Left kidney (tissue), 2 donors: ENCODE measurements around the gene HS3ST5. TPM values are rescaled to one million over a fixed set of nuclear protein-coding genes. Genes with fewer than 3 reads are reported as not detected.
"Not testable (repeated sequence)": the region's sequence is repeated elsewhere in the genome, so short reads cannot be mapped to it uniquely, and the experiment has no call there.

Experiments used
- DNase-seq: peaks from one replicate; pipeline ENCODE4 v3.0.0-alpha.2; 2013
- polyA plus RNA-seq: library from polyadenylated mRNA; unstranded; fragments of 120-200 nt; gene quantifications from one replicate; pipeline ENCODE4 v1.2.1, GENCODE V29; 2013; ENCODE audit not compliant: insufficient read length

HS3ST5 gene
- polyA plus RNA-seq, 1 donor: 1.4 TPM

GRCh38 chr6:114334237-114334636 is 8.6 kb downstream of the HS3ST5 start:
- DNase-seq: no peak

GRCh38 chr6:114327074-114327473 is 15.7 kb downstream of the HS3ST5 start:
- no peak for DNase-seq

GRCh38 chr6:114323784-114324183 is 19.0 kb downstream of the HS3ST5 start:
- DNase-seq: no peak

- DNase-seq: no peak
Measured at GRCh38 chr6:114319749-114320148, 23.1 kb downstream of the HS3ST5 start.

GRCh38 chr6:114315831-114316595 is 26.8 kb downstream of the HS3ST5 start:
- DNase-seq: no peak

- DNase-seq: not testable (repeated sequence)
Measured at GRCh38 chr6:114313816-114314215, 29.0 kb downstream of the HS3ST5 start.

GRCh38 chr6:114312931-114313330 is 29.9 kb downstream of the HS3ST5 start:
- DNase-seq: no peak

- DNase-seq: no peak
Measured at GRCh38 chr6:114310053-114310452, 32.8 kb downstream of the HS3ST5 start.

GRCh38 chr6:114304304-114304887 is 38.4 kb downstream of the HS3ST5 start:
- no peak for DNase-seq

- DNase-seq: no peak
Measured at GRCh38 chr6:114301596-114302219, 41.1 kb downstream of the HS3ST5 start.

GRCh38 chr6:114297135-114297534 is 45.7 kb downstream of the HS3ST5 start:
- DNase-seq: no peak

GRCh38 chr6:114292431-114292830 is 50.4 kb downstream of the HS3ST5 start:
- DNase-seq: no peak

GRCh38 chr6:114291428-114291827 is 51.4 kb downstream of the HS3ST5 start:
- DNase-seq: no peak

GRCh38 chr6:114290864-114291263 is 52.0 kb downstream of the HS3ST5 start:
- no peak for DNase-seq

- no peak for DNase-seq
Measured at GRCh38 chr6:114288701-114289495, 53.9 kb downstream of the HS3ST5 start.

- no peak for DNase-seq
Measured at GRCh38 chr6:114287461-114287860, 55.4 kb downstream of the HS3ST5 start.

GRCh38 chr6:114286211-114286610 is 56.6 kb downstream of the HS3ST5 start:
- DNase-seq: no peak

GRCh38 chr6:114284281-114284680 is 58.5 kb downstream of the HS3ST5 start:
- no peak for DNase-seq

GRCh38 chr6:114282292-114282691 is 60.5 kb downstream of the HS3ST5 start:
- no peak for DNase-seq

GRCh38 chr6:114281496-114281895 is 61.3 kb downstream of the HS3ST5 start:
- DNase-seq: no peak

GRCh38 chr6:114280239-114280982 is 62.4 kb downstream of the HS3ST5 start:
- DNase-seq: no peak

- no peak for DNase-seq
Measured at GRCh38 chr6:114277220-114277619, 65.6 kb downstream of the HS3ST5 start.
